ENCODE data around the gene SLC26A11. TPM values are rescaled to one million over a fixed set of nuclear protein-coding genes. Genes with fewer than 3 reads are reported as not detected.

The SLC26A11 gene
- total and polyA plus RNA-seq, 2 donors (not counting 1 experiment from before 2014, with no cell fraction given), result 5.8 to 19.3 TPM

DNA sequence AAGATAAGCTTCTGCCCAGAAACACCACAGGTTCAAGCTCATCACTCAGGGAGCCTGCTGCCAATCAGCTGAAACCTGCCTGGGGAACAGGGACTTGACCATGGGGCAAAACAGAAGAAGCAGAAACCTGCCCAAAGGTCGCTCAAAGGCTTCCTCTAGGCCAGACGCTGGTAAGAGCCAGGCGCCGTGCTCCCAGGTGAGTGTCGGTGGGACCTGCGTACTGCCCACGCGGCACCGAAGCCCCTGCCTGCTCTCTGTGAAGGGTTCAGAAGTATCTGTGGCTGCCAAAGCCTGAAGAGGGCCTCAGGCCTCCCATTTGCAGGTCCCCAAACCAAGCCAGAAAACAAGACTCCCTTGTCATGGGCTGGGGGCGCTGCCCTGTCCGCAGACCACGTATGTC is 10.5 kb upstream of the SLC26A11 start:
- TF ChIP-seq EZH2 (IDR thresholded peaks at IDR 0.05; ENCODE audit: low read length, missing control alignments), result no peak
- no peak for TF ChIP-seq CTCF (conservative IDR thresholded peaks at IDR 0.05 in 1 of 2, IDR thresholded peaks at IDR 0.05 in 1 of 2; ENCODE audit: low read depth in 1 of 2, low read length in 2 of 2)
- DNase-seq (ENCODE audit: low read depth in 2 of 2), result no peak
- Histone ChIP-seq H3K4me3 (replicated peaks in 1 of 4; ENCODE audit: control extremely low read depth in 1 of 4, insufficient read depth in 1 of 4, low read depth in 3 of 4, low read length in 4 of 4) (no peak overlapping the region), H3K4me2 (ENCODE audit: extremely low read depth, insufficient read depth, low read length) (no peak overlapping the region), H3K9ac (ENCODE audit: insufficient read depth, low read length) (no peak overlapping the region), H3K36me3 (ENCODE audit: control insufficient read depth, insufficient read depth, low read length) (peaks cover 29% of the 10 kb centered on the region), H3K9me3 (ENCODE audit: control insufficient read depth, insufficient read depth, low read depth, low read length) (no peaks in the 10 kb centered on the region), H3K27me3 (ENCODE audit: control insufficient read depth, insufficient read depth, low read length) (no peaks in the 10 kb centered on the region), H3K4me1 (ENCODE audit: control insufficient read depth, extremely low read depth, insufficient read depth, low read length) (no peaks in the 10 kb centered on the region), H4K20me1 (ENCODE audit: control insufficient read depth, extremely low read depth, insufficient read depth, low read length) (no peaks in the 10 kb centered on the region), H3K79me2 (ENCODE audit: control insufficient read depth, insufficient read depth, low read length) (no peaks in the 10 kb centered on the region), H3K27ac (ENCODE audit: insufficient read depth, low read length) (no peak overlapping the region), H2AFZ (ENCODE audit: low read length) (no peak overlapping the region)

DNA sequence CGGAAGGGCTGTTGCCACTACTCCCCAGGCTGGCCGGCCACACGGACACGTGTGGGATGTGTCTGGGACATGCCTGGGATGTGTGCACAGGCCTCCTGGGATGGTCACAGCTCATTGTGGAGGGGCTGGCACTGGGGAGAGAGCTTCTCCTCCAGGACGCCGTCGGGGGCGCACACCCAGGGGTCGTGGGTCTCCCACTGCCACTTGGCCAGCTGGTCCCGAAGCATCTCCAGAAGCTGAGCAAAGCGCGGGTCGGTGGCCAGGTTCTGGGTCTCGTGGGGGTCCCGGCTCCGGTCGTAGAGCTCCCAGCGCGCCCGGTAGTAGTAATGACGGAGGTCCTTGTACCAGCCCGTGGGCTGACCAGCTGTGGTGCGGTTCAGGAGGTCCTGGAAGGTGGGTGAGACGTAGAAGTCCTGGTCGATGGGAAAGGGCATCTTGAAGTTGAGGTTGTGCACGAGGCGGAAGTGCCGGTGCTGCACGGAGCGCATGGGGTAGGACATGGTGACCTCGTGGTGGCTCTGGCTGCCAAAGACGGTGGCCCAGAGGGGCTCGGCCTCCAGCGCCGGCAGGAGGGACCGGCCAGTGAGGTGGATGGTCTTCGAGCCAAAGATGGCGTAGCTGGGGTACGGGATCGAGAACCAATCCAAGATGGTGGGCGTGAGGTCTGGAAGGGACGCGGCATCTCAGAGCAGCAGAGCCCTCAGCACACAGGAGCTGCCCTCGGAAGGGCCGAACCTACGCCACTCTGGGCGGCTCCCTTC is 9.7 kb upstream of the SLC26A11 start:
- DNase-seq (ENCODE audit: low read depth in 2 of 2), result no peak
- Histone ChIP-seq H3K27me3 (ENCODE audit: control insufficient read depth, insufficient read depth, low read length) (no peaks in the 10 kb centered on the region), H3K4me3 (replicated peaks in 1 of 4; ENCODE audit: control extremely low read depth in 1 of 4, insufficient read depth in 1 of 4, low read depth in 3 of 4, low read length in 4 of 4) (no peak overlapping the region), H3K79me2 (ENCODE audit: control insufficient read depth, insufficient read depth, low read length) (no peaks in the 10 kb centered on the region), H3K9ac (ENCODE audit: insufficient read depth, low read length) (no peak overlapping the region), H2AFZ (ENCODE audit: low read length) (no peak overlapping the region), H4K20me1 (ENCODE audit: control insufficient read depth, extremely low read depth, insufficient read depth, low read length) (no peaks in the 10 kb centered on the region), H3K4me1 (ENCODE audit: control insufficient read depth, extremely low read depth, insufficient read depth, low read length) (no peaks in the 10 kb centered on the region), H3K27ac (ENCODE audit: insufficient read depth, low read length) (no peak overlapping the region), H3K36me3 (ENCODE audit: control insufficient read depth, insufficient read depth, low read length) (peaks cover 30% of the 10 kb centered on the region), H3K4me2 (ENCODE audit: extremely low read depth, insufficient read depth, low read length) (no peak overlapping the region), H3K9me3 (ENCODE audit: control insufficient read depth, insufficient read depth, low read depth, low read length) (no peaks in the 10 kb centered on the region)
- no peak for TF ChIP-seq CTCF (conservative IDR thresholded peaks at IDR 0.05 in 1 of 2, IDR thresholded peaks at IDR 0.05 in 1 of 2; ENCODE audit: low read depth in 1 of 2, low read length in 2 of 2)
- TF ChIP-seq EZH2 (IDR thresholded peaks at IDR 0.05; ENCODE audit: low read length, missing control alignments), result no peak

GRCh38 chr17:80212109-80212508 is 8.1 kb upstream of the SLC26A11 start:
- TF ChIP-seq EZH2 (IDR thresholded peaks at IDR 0.05; ENCODE audit: low read length, missing control alignments) (no peak), CTCF (conservative IDR thresholded peaks at IDR 0.05 in 1 of 2, IDR thresholded peaks at IDR 0.05 in 1 of 2; ENCODE audit: low read depth in 1 of 2, low read length in 2 of 2) (no peak)
- Histone ChIP-seq H2AFZ (ENCODE audit: low read length) (no peak overlapping the region), H3K27me3 (ENCODE audit: control insufficient read depth, insufficient read depth, low read length) (no peaks in the 10 kb centered on the region), H3K9ac (ENCODE audit: insufficient read depth, low read length) (no peak overlapping the region), H3K79me2 (ENCODE audit: control insufficient read depth, insufficient read depth, low read length) (no peaks in the 10 kb centered on the region), H3K4me3 (replicated peaks in 1 of 4; ENCODE audit: control extremely low read depth in 1 of 4, insufficient read depth in 1 of 4, low read depth in 3 of 4, low read length in 4 of 4) (no peak overlapping the region), H4K20me1 (ENCODE audit: control insufficient read depth, extremely low read depth, insufficient read depth, low read length) (no peaks in the 10 kb centered on the region), H3K36me3 (ENCODE audit: control insufficient read depth, insufficient read depth, low read length) (peaks cover 33% of the 10 kb centered on the region), H3K9me3 (ENCODE audit: control insufficient read depth, insufficient read depth, low read depth, low read length) (no peaks in the 10 kb centered on the region), H3K27ac (ENCODE audit: insufficient read depth, low read length) (no peak overlapping the region), H3K4me1 (ENCODE audit: control insufficient read depth, extremely low read depth, insufficient read depth, low read length) (no peaks in the 10 kb centered on the region), H3K4me2 (ENCODE audit: extremely low read depth, insufficient read depth, low read length) (no peak overlapping the region)
- no peak for DNase-seq (ENCODE audit: low read depth in 2 of 2)
